Fibroblast of lung (primary cell): Measurements from ENCODE around the gene PDZD2. TPM values are rescaled to one million over a fixed set of nuclear protein-coding genes. Genes with fewer than 3 reads are reported as not detected.

Experiments used
- DNase-seq, 2 donors: peaks; one replicate each; pipeline versions ENCODE4 v3.0.0 to v3.0.0-alpha.2; 2010; ENCODE audit warnings: low read depth in 2 of 2
- H2AFZ ChIP-seq: 2 replicates; pipeline ENCODE4 v1.5.1; 2012; ENCODE audit warnings: low read length, control low read depth, inconsistent platforms
- H3K27ac ChIP-seq: 2 replicates; pipeline ENCODE4 v1.5.1; 2011; ENCODE audit warnings: low read length, control low read depth; ENCODE audit not compliant: insufficient read depth
- H3K27me3 ChIP-seq: 2 replicates; pipeline ENCODE4 v1.5.1; 2011; ENCODE audit warnings: mild to moderate bottlenecking, low read length; ENCODE audit not compliant: control insufficient read depth, insufficient read depth
- H3K36me3 ChIP-seq: 2 replicates; pipeline ENCODE4 v1.5.1; 2011; ENCODE audit warnings: low read length; ENCODE audit not compliant: control insufficient read depth, insufficient read depth
- H3K4me1 ChIP-seq: 2 replicates; pipeline ENCODE4 v1.5.1; 2011; ENCODE audit warnings: low read length; ENCODE audit not compliant: control insufficient read depth, insufficient read depth; ENCODE audit errors: extremely low read depth
- H3K4me2 ChIP-seq: 2 replicates; pipeline ENCODE4 v1.5.1; 2011; ENCODE audit warnings: low read length, control low read depth; ENCODE audit not compliant: insufficient read depth; ENCODE audit errors: extremely low read depth
- H3K4me3 ChIP-seq, 4 experiments: fragments of 200-600 bp in 1 of 4; sonication (generic) in 1 of 4; replicated peaks in 1 of 4; 2 replicates each; pipeline ENCODE4 v1.5.1; 2011 to 2016; ENCODE audit warnings: low read length in 4 of 4, low read depth in 3 of 4, mild to moderate bottlenecking in 3 of 4, control low read depth in 2 of 4, inconsistent platforms in 1 of 4, mixed read lengths in 1 of 4; ENCODE audit not compliant: insufficient read depth in 1 of 4; ENCODE audit errors: control extremely low read depth in 1 of 4
- H3K79me2 ChIP-seq: 2 replicates; pipeline ENCODE4 v1.5.1; 2012; ENCODE audit warnings: mild to moderate bottlenecking, low read length, inconsistent platforms; ENCODE audit not compliant: control insufficient read depth, insufficient read depth
- H3K9ac ChIP-seq: 2 replicates; pipeline ENCODE4 v1.5.1; 2011; ENCODE audit warnings: mild to moderate bottlenecking, low read length, control low read depth; ENCODE audit not compliant: insufficient read depth
- H3K9me3 ChIP-seq: 2 replicates; pipeline ENCODE4 v1.5.1; 2012; ENCODE audit warnings: low read depth, low read length; ENCODE audit not compliant: control insufficient read depth, insufficient read depth
- H4K20me1 ChIP-seq: 2 replicates; pipeline ENCODE4 v1.5.1; 2011; ENCODE audit warnings: low read length; ENCODE audit not compliant: control insufficient read depth, insufficient read depth; ENCODE audit errors: extremely low read depth
- EZH2 ChIP-seq: IDR thresholded peaks from 2 replicates; pipeline ENCODE4 v1.5.1; 2012; ENCODE audit warnings: low read length, control low read depth, mild to moderate bottlenecking; ENCODE audit errors: missing control alignments
- polyA plus RNA-seq, 2 donors: library from polyadenylated mRNA; depleted of rRNA in 1 of 2; stranded (reverse) in 1 of 2; unstranded in 1 of 2; fragments of >200 nt; gene quantifications; 2 replicates each; pipeline ENCODE4 v1.2.1, GENCODE V29; 2011 to 2012; ENCODE audit warnings: missing spikeins in 1 of 2
- total RNA-seq: library from RNA; depleted of rRNA; stranded (reverse); fragments of >200 nt; gene quantifications from 2 replicates; pipeline ENCODE4 v1.2.1, GENCODE V29; 2014
- TF ChIP-seq, protein P1 (sequence below), 2 donors: IDR thresholded peaks in 1 of 2; conservative IDR thresholded peaks in 1 of 2; 1 replicate in 1 of 2; 2 replicates in 1 of 2; pipeline ENCODE4 v1.5.1; 2011 to 2012; ENCODE audit warnings: low read length in 2 of 2, control low read depth in 1 of 2, inconsistent platforms in 1 of 2, low read depth in 1 of 2, mild to moderate bottlenecking in 1 of 2

The PDZD2 gene
- total and polyA plus RNA-seq, 2 donors (not counting 1 experiment from before 2014, with no cell fraction given): 0.33 to 0.40 TPM

DNA sequence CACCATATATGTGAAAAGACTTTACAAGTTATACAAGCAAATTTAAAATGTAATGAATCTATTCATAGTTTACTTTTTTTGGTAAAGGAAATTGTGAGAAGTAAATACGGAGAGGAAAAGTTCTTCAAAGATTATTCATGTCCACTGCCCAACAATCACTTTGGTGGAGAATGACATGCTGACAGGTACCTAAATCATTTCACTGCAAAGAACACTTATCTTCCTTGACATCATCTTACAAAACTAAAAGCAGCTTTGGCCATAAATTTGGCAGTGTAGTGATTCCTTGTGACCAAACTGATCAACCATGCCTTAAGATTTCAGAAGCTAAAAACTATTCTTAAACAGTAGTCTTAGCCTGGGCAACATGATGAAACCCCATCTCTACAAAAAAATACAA lies 492.7 kb downstream of the PDZD2 start:
- Histone ChIP-seq H3K4me1 (no peaks in the 10 kb centered on the region), H3K27me3 (no peaks in the 10 kb centered on the region), H2AFZ (no peak overlapping the region), H4K20me1 (peaks cover 1% of the 10 kb centered on the region), H3K9me3 (no peaks in the 10 kb centered on the region), H3K79me2 (peaks cover 37% of the 10 kb centered on the region), H3K36me3 (peaks cover 8% of the 10 kb centered on the region), H3K9ac (no peak overlapping the region), H3K4me2 (no peak overlapping the region), H3K4me3 (no peak overlapping the region), H3K27ac (no peak overlapping the region)
- no peak for TF ChIP-seq EZH2
- TF ChIP-seq, protein P1, sequence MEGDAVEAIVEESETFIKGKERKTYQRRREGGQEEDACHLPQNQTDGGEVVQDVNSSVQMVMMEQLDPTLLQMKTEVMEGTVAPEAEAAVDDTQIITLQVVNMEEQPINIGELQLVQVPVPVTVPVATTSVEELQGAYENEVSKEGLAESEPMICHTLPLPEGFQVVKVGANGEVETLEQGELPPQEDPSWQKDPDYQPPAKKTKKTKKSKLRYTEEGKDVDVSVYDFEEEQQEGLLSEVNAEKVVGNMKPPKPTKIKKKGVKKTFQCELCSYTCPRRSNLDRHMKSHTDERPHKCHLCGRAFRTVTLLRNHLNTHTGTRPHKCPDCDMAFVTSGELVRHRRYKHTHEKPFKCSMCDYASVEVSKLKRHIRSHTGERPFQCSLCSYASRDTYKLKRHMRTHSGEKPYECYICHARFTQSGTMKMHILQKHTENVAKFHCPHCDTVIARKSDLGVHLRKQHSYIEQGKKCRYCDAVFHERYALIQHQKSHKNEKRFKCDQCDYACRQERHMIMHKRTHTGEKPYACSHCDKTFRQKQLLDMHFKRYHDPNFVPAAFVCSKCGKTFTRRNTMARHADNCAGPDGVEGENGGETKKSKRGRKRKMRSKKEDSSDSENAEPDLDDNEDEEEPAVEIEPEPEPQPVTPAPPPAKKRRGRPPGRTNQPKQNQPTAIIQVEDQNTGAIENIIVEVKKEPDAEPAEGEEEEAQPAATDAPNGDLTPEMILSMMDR (conservative IDR thresholded peaks at IDR 0.05 in 1 of 2, IDR thresholded peaks at IDR 0.05 in 1 of 2; ENCODE audit: low read depth in 1 of 2, low read length in 2 of 2): no peak
- DNase-seq: no peak

DNA sequence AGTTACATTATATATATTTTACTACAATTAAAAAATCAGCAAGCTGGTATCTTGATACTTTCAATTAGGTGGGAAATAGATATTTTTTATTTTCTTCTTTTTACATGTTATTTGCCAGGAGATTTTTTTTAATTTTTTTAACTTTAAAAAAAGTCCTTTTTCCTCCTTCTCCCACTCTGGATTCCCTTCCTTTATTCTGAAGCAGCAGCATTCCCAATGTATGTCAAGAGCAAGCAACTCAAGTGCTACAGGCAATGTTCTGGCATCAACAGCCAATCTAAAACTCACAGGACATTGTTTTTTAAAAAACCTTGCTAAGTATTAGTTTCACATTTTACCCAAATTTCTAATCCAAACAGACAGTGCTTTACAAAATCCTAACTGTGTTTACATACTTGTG lies 493.8 kb downstream of the PDZD2 start:
- Histone ChIP-seq H4K20me1 (no peaks in the 10 kb centered on the region), H3K9ac (no peak overlapping the region), H2AFZ (no peak overlapping the region), H3K9me3 (no peaks in the 10 kb centered on the region), H3K27me3 (no peaks in the 10 kb centered on the region), H3K27ac (no peak overlapping the region), H3K4me2 (no peak overlapping the region), H3K36me3 (peaks cover 6% of the 10 kb centered on the region), H3K4me3 (no peak overlapping the region), H3K79me2 (peaks cover 32% of the 10 kb centered on the region), H3K4me1 (no peaks in the 10 kb centered on the region)
- no peak for DNase-seq
- TF ChIP-seq EZH2: no peak
- TF ChIP-seq, protein P1 (conservative IDR thresholded peaks at IDR 0.05 in 1 of 2, IDR thresholded peaks at IDR 0.05 in 1 of 2; ENCODE audit: low read depth in 1 of 2, low read length in 2 of 2): no peak

DNA sequence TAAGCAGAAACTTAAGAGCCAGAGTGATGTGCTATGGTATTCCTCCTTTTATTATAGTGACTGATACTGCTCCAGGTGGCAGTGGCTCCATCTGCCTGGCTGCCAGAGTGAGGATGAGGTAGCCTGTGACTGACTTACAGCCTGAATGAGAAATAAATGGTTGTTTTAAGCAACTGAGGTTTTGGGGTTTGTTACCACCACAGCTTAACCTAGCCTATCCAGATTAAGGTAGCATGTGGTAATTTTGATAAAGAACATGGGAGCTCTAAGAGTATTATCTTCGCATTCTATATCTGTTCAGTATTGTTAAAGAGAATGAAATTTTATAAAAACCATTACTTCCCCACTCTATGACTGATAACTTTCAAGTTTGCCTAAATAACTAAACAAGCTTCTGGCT lies 496.2 kb downstream of the PDZD2 start:
- Histone ChIP-seq H4K20me1 (no peaks in the 10 kb centered on the region), H3K27me3 (no peaks in the 10 kb centered on the region), H3K9me3 (no peaks in the 10 kb centered on the region), H3K79me2 (peaks cover 31% of the 10 kb centered on the region), H3K36me3 (peaks cover 3% of the 10 kb centered on the region), H3K4me3 (no peak overlapping the region), H3K4me1 (no peaks in the 10 kb centered on the region), H3K4me2 (no peak overlapping the region), H2AFZ (no peak overlapping the region), H3K9ac (no peak overlapping the region), H3K27ac (no peak overlapping the region)
- no peak for TF ChIP-seq EZH2
- TF ChIP-seq, protein P1 (conservative IDR thresholded peaks at IDR 0.05 in 1 of 2, IDR thresholded peaks at IDR 0.05 in 1 of 2; ENCODE audit: low read depth in 1 of 2, low read length in 2 of 2): no peak
- DNase-seq: no peak
